GM23248 (cell line): Measurements from ENCODE around the gene MPPE1.

ENCODE experiments used
- EZH2 ChIP-seq: fragments of 200-600 bp; sonication (generic); IDR thresholded peaks from 2 replicates; pipeline ENCODE4 v1.6.1; 2018; ENCODE audit warnings: antibody characterized with exemption, mild to moderate bottlenecking; ENCODE audit not compliant: insufficient read depth, poor library complexity, severe bottlenecking
- EZH2phosphoT487 ChIP-seq: fragments of 200-600 bp; sonication (generic); IDR thresholded peaks from 2 replicates; pipeline ENCODE4 v1.6.1; 2018; ENCODE audit warnings: antibody characterized with exemption, moderate library complexity, mild to moderate bottlenecking, low read depth; ENCODE audit not compliant: insufficient read depth

DNA sequence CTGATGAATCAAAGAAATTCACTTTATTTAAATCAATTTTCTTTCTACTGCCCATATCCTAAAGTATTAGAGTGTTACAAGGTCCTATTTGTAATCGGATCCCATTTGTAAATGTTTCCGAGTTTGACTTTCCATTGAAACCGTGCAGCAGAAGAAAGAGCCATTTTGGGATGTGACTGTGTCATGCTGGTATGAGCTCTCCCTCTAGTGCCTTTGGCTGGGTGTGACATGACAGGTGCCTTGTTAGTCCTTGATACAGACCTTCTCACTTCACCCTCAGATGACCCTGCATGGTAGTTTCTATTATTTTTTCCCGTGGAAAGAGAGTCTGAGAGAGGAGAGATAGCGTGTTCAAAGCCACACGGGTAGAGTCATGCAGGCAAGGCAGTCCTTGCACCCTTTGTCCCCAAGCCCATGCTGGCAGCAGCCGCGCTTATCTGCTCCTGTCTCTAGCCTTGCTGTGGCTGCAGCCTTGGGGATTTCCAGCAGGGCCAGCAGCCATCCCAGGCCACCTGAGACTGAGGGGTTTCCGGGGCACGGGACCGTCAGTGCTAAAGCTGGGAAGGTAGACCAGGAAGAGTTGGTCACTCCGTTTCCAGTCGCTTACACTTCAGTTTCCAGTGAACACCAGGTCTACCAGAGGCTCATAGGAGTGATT is 35.5 kb downstream of the MPPE1 start:
- no peak for TF ChIP-seq EZH2phosphoT487
- TF ChIP-seq EZH2 = no peak
